Loucy (cell line): ENCODE measurements around the gene AVPR2.
A peak's percentile ranks its signal among the peaks of the same experiment; 100 is the strongest.

Experiments
- H2AFZ ChIP-seq: fragments of 200-600 bp; sonication (generic); 2 replicates; pipeline ENCODE4 v1.6.0; 2016; ENCODE audit warnings: antibody characterized with exemption, mild to moderate bottlenecking, low read length, moderate library complexity
- H3F3A ChIP-seq: fragments of 200-600 bp; 2 replicates; pipeline ENCODE4 v1.6.0; 2016; ENCODE audit warnings: antibody characterized with exemption, low read depth, mild to moderate bottlenecking
- H3K27me3 ChIP-seq: fragments of 200-600 bp; sonication (generic); 2 replicates; pipeline ENCODE4 v1.6.1; 2014; ENCODE audit warnings: low read length, mild to moderate bottlenecking; ENCODE audit not compliant: insufficient read depth, poor library complexity, severe bottlenecking
- H3K36me3 ChIP-seq: fragments of 200-600 bp; sonication (generic); 2 replicates; pipeline ENCODE4 v1.6.1; 2016; ENCODE audit warnings: low read length; ENCODE audit not compliant: insufficient read depth
- H3K4me1 ChIP-seq: fragments of 200-600 bp; sonication (generic); 2 replicates; pipeline ENCODE4 v1.5.1; 2014; ENCODE audit warnings: low read length, mild to moderate bottlenecking; ENCODE audit not compliant: insufficient read depth, poor library complexity, severe bottlenecking
- H3K4me2 ChIP-seq: fragments of 200-600 bp; sonication (generic); 2 replicates; pipeline ENCODE4 v1.6.0; 2014; ENCODE audit warnings: antibody characterized with exemption, low read length, low read depth, mild to moderate bottlenecking; ENCODE audit not compliant: poor library complexity, severe bottlenecking
- H3K4me3 ChIP-seq: fragments of 200-600 bp; sonication (generic); 2 replicates; pipeline ENCODE4 v1.5.1; 2014; ENCODE audit warnings: low read length, mild to moderate bottlenecking, mixed read lengths; ENCODE audit not compliant: poor library complexity, severe bottlenecking
- H3K79me2 ChIP-seq: fragments of 200-600 bp; sonication (generic); 2 replicates; pipeline ENCODE4 v1.6.1; 2014; ENCODE audit warnings: low read length; ENCODE audit not compliant: insufficient read depth
- H3K9ac ChIP-seq: fragments of 200-600 bp; sonication (generic); 2 replicates; pipeline ENCODE4 v1.6.0; 2014; ENCODE audit warnings: mild to moderate bottlenecking, low read depth, low read length, moderate library complexity; ENCODE audit not compliant: poor library complexity, severe bottlenecking
- H3K9me2 ChIP-seq: fragments of 200-600 bp; sonication (generic); replicated peaks from 2 replicates; pipeline ENCODE4 v1.6.1; 2016; ENCODE audit warnings: low read depth, low read length, mixed read lengths
- H3K9me3 ChIP-seq: fragments of 200-600 bp; sonication (generic); 2 replicates; pipeline ENCODE4 v1.6.1; 2014; ENCODE audit warnings: mild to moderate bottlenecking, antibody characterized with exemption, low read length, low read depth; ENCODE audit not compliant: insufficient read depth
- H4K20me1 ChIP-seq: fragments of 200-600 bp; sonication (generic); 2 replicates; pipeline ENCODE4 v1.6.0; 2014; ENCODE audit warnings: antibody characterized with exemption, low read length, mild to moderate bottlenecking; ENCODE audit not compliant: insufficient read depth, poor library complexity, severe bottlenecking
- EZH2phosphoT487 ChIP-seq: fragments of 200-600 bp; IDR thresholded peaks from 2 replicates; pipeline ENCODE4 v1.6.1; 2018; ENCODE audit warnings: antibody characterized with exemption, mild to moderate bottlenecking, moderate library complexity, borderline replicate concordance
- TF ChIP-seq, protein P1 (sequence below): fragments of 200-600 bp; sonication (generic); conservative IDR thresholded peaks from 2 replicates; pipeline ENCODE4 v1.5.1; 2014; ENCODE audit warnings: mild to moderate bottlenecking, antibody characterized with exemption, low read length

The AVPR2 gene

DNA sequence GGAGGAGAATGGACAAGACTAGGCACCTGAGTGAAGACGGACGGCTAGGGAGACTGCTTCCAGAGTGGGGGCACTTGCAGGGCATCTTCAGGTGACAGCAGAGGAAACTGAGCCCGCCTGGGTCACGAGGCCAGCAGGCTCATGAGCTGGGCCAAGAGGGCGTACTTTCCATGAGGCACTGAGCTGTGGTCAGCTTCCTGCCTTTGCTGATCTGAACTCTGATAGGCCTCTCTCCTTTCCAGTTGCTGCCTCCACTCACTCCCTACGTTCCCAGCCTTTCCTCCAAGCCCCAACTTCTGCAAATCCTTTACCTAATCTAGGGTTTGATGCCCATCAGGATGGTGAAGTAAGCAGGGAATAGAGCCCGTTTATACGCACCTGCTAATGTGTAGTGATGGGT lies 17.1 kb upstream of the AVPR2 start:
- H3K79me2 ChIP-seq, result no peaks in the 10 kb centered on the region
- no peaks in the 10 kb centered on the region for H4K20me1 ChIP-seq
- no peaks in the 10 kb centered on the region for H3F3A ChIP-seq
- peak overlapping the region; percentile 48 for H3K4me2 ChIP-seq
- no peaks in the 10 kb centered on the region for H3K36me3 ChIP-seq
- H3K27me3 ChIP-seq, result no peaks in the 10 kb centered on the region
- TF ChIP-seq EZH2phosphoT487, result no peak
- TF ChIP-seq, protein P1, sequence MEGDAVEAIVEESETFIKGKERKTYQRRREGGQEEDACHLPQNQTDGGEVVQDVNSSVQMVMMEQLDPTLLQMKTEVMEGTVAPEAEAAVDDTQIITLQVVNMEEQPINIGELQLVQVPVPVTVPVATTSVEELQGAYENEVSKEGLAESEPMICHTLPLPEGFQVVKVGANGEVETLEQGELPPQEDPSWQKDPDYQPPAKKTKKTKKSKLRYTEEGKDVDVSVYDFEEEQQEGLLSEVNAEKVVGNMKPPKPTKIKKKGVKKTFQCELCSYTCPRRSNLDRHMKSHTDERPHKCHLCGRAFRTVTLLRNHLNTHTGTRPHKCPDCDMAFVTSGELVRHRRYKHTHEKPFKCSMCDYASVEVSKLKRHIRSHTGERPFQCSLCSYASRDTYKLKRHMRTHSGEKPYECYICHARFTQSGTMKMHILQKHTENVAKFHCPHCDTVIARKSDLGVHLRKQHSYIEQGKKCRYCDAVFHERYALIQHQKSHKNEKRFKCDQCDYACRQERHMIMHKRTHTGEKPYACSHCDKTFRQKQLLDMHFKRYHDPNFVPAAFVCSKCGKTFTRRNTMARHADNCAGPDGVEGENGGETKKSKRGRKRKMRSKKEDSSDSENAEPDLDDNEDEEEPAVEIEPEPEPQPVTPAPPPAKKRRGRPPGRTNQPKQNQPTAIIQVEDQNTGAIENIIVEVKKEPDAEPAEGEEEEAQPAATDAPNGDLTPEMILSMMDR, result no peak
- peaks cover 11% of the 10 kb centered on the region for H3K4me1 ChIP-seq
- H2AFZ ChIP-seq, result peak overlapping the region; percentile 27; the same call in 1 of the 2 replicates
- H3K9ac ChIP-seq, result no peak overlapping the region
- no peak overlapping the region for H3K4me3 ChIP-seq
- no peaks in the 10 kb centered on the region for H3K9me3 ChIP-seq
- no peaks in the 10 kb centered on the region for H3K9me2 ChIP-seq

DNA sequence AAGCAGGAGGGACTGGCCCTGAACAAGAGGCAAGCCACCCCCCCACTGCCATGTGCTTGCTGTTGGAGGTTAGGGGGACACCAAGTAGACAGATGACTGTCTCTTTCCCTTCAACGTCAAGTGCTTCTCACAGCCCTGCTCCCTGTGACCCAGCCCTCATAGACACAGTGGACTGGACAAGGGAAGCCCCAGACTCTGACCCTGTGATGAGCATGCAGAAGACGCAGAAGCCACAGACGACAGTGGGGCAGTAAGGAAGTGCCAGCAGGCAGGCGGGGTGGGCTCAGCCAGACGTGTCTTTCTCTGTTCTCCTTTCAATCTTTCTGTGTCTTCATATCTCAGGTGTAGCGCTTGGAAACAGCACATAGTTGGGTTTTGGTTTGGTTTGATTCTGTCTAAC lies 16.1 kb upstream of the AVPR2 start:
- Histone ChIP-seq H2AFZ (no peak overlapping the region), H3F3A (no peaks in the 10 kb centered on the region), H3K36me3 (no peaks in the 10 kb centered on the region), H3K27me3 (no peaks in the 10 kb centered on the region), H3K79me2 (no peaks in the 10 kb centered on the region), H3K4me3 (no peak overlapping the region), H4K20me1 (no peaks in the 10 kb centered on the region), H3K4me1 (peaks cover 11% of the 10 kb centered on the region), H3K9ac (no peak overlapping the region), H3K9me2 (no peaks in the 10 kb centered on the region), H3K4me2 (no peak overlapping the region), H3K9me3 (no peaks in the 10 kb centered on the region)
- TF ChIP-seq, protein P1, result no peak
- no peak for TF ChIP-seq EZH2phosphoT487

DNA sequence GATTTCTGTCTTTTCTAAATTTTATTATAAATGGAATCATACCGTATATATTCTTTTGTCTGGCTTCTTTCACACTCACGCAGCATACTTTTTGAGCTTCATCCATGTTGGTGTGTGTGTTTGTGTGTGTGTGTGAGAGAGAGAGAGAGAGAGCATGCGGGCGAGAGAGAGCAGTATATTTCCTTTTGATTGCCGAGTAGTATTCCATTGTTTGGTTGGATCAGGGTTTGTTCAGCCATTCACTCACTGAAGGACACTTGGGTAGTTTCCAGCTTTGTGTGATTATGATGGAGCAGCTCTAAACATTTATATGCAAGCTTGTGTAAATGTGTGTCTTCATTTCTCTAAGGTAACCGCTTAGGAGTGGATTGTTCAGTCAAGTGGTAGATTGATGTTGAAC lies 15.3 kb upstream of the AVPR2 start:
- Histone ChIP-seq H3K4me2 (no peak overlapping the region), H3K9ac (no peak overlapping the region), H3K4me1 (peaks cover 11% of the 10 kb centered on the region), H3K4me3 (no peak overlapping the region), H3K9me3 (no peaks in the 10 kb centered on the region), H3F3A (no peaks in the 10 kb centered on the region), H3K36me3 (no peaks in the 10 kb centered on the region), H2AFZ (no peak overlapping the region), H3K9me2 (no peaks in the 10 kb centered on the region), H3K79me2 (no peaks in the 10 kb centered on the region), H4K20me1 (no peaks in the 10 kb centered on the region), H3K27me3 (no peaks in the 10 kb centered on the region)
- TF ChIP-seq, protein P1, result no peak
- TF ChIP-seq EZH2phosphoT487, result no peak
